ENCODE data around the gene TGM4. TPM values are rescaled to one million over a fixed set of nuclear protein-coding genes. Genes with fewer than 3 reads are reported as not detected.

The TGM4 gene
- total RNA-seq, 1 donor from 2014 or later = not detected

GRCh38 chr3:44930911-44931310 is 56.5 kb downstream of the TGM4 start:
- TF ChIP-seq CTCF (conservative IDR thresholded peaks at IDR 0.05; ENCODE audit: low read depth, low read length) = no peak
- H3K4me3 ChIP-seq (ENCODE audit: low read depth, low read length) = no peak overlapping the region
- DNase-seq (ENCODE audit: low read depth) = no peak

- DNase-seq (ENCODE audit: low read depth) = no peak
- no peak for TF ChIP-seq CTCF (conservative IDR thresholded peaks at IDR 0.05; ENCODE audit: low read depth, low read length)
- no peak overlapping the region for H3K4me3 ChIP-seq (ENCODE audit: low read depth, low read length)
Measured at GRCh38 chr3:44931791-44932190, 57.4 kb downstream of the TGM4 start.

- DNase-seq (ENCODE audit: low read depth) = no peak
- no peak overlapping the region for H3K4me3 ChIP-seq (ENCODE audit: low read depth, low read length)
- no peak for TF ChIP-seq CTCF (conservative IDR thresholded peaks at IDR 0.05; ENCODE audit: low read depth, low read length)
Measured at GRCh38 chr3:44932271-44932670, 57.9 kb downstream of the TGM4 start.

GRCh38 chr3:44932986-44933944 is 58.9 kb downstream of the TGM4 start:
- no peak for DNase-seq (ENCODE audit: low read depth)
- no peak overlapping the region for H3K4me3 ChIP-seq (ENCODE audit: low read depth, low read length)
- TF ChIP-seq CTCF (conservative IDR thresholded peaks at IDR 0.05; ENCODE audit: low read depth, low read length) = no peak

GRCh38 chr3:44939581-44940036 is 65.2 kb downstream of the TGM4 start:
- DNase-seq (ENCODE audit: low read depth) = no peak
- no peak overlapping the region for H3K4me3 ChIP-seq (ENCODE audit: low read depth, low read length)
- no peak for TF ChIP-seq CTCF (conservative IDR thresholded peaks at IDR 0.05; ENCODE audit: low read depth, low read length)

GRCh38 chr3:44942202-44942921 is 68.0 kb downstream of the TGM4 start:
- H3K4me3 ChIP-seq (ENCODE audit: low read depth, low read length) = no peak overlapping the region
- TF ChIP-seq CTCF (conservative IDR thresholded peaks at IDR 0.05; ENCODE audit: low read depth, low read length) = no peak
- no peak for DNase-seq (ENCODE audit: low read depth)

Measured in epithelial cell of proximal tubule (primary cell).